Measurements from ENCODE around the gene CLEC16A.

The CLEC16A gene

GRCh38 chr16:11064851-11065250 is 120.5 kb downstream of the CLEC16A start:
- no peak for DNase-seq (ENCODE audit: extremely low read depth, insufficient read length)
- H3K36me3 ChIP-seq (ENCODE audit: control insufficient read depth, insufficient read depth, low read length): peaks cover 18% of the 10 kb centered on the region

GRCh38 chr16:11066261-11066870 is 122.0 kb downstream of the CLEC16A start:
- Histone ChIP-seq H3K4me3 (replicated peaks; ENCODE audit: low read depth, low read length) (no peak overlapping the region), H3K36me3 (ENCODE audit: control insufficient read depth, insufficient read depth, low read length) (peaks cover 16% of the 10 kb centered on the region), H3K27me3 (replicated peaks; ENCODE audit: control insufficient read depth, insufficient read depth, low read length) (no peaks in the 10 kb centered on the region)
- no peak for DNase-seq (ENCODE audit: extremely low read depth, insufficient read length)
- no peak for TF ChIP-seq CTCF (IDR thresholded peaks at IDR 0.05; ENCODE audit: insufficient read depth, low read length, poor library complexity, severe bottlenecking)

More at GRCh38 chr16:11064851-11065250, 120.5 kb downstream of the CLEC16A start:
- no peak for TF ChIP-seq CTCF (IDR thresholded peaks at IDR 0.05; ENCODE audit: insufficient read depth, low read length, poor library complexity, severe bottlenecking)
- H3K27me3 ChIP-seq (replicated peaks; ENCODE audit: control insufficient read depth, insufficient read depth, low read length): no peaks in the 10 kb centered on the region
- H3K4me3 ChIP-seq (replicated peaks; ENCODE audit: low read depth, low read length): no peak overlapping the region

- TF ChIP-seq CTCF (IDR thresholded peaks at IDR 0.05; ENCODE audit: insufficient read depth, low read length, poor library complexity, severe bottlenecking): no peak
Observed at GRCh38 chr16:11067266-11067665, 122.9 kb downstream of the CLEC16A start.

GRCh38 chr16:11067697-11068141 is 123.4 kb downstream of the CLEC16A start:
- Histone ChIP-seq H3K4me3 (replicated peaks; ENCODE audit: low read depth, low read length) (no peak overlapping the region), H3K36me3 (ENCODE audit: control insufficient read depth, insufficient read depth, low read length) (peaks cover 14% of the 10 kb centered on the region), H3K27me3 (replicated peaks; ENCODE audit: control insufficient read depth, insufficient read depth, low read length) (no peaks in the 10 kb centered on the region)
- TF ChIP-seq CTCF (IDR thresholded peaks at IDR 0.05; ENCODE audit: insufficient read depth, low read length, poor library complexity, severe bottlenecking): no peak
- DNase-seq (ENCODE audit: extremely low read depth, insufficient read length): no peak

More at GRCh38 chr16:11067266-11067665, 122.9 kb downstream of the CLEC16A start:
- Histone ChIP-seq H3K36me3 (ENCODE audit: control insufficient read depth, insufficient read depth, low read length) (peaks cover 14% of the 10 kb centered on the region), H3K27me3 (replicated peaks; ENCODE audit: control insufficient read depth, insufficient read depth, low read length) (no peaks in the 10 kb centered on the region), H3K4me3 (replicated peaks; ENCODE audit: low read depth, low read length) (no peak overlapping the region)
- DNase-seq (ENCODE audit: extremely low read depth, insufficient read length): no peak

- DNase-seq (ENCODE audit: extremely low read depth, insufficient read length): no peak
- no peaks in the 10 kb centered on the region for H3K27me3 ChIP-seq (replicated peaks; ENCODE audit: control insufficient read depth, insufficient read depth, low read length)
- no peak for TF ChIP-seq CTCF (IDR thresholded peaks at IDR 0.05; ENCODE audit: insufficient read depth, low read length, poor library complexity, severe bottlenecking)
- peaks cover 4% of the 10 kb centered on the region for H3K36me3 ChIP-seq (ENCODE audit: control insufficient read depth, insufficient read depth, low read length)
- H3K4me3 ChIP-seq (replicated peaks; ENCODE audit: low read depth, low read length): no peak overlapping the region
Observed at GRCh38 chr16:11071829-11072228, 127.5 kb downstream of the CLEC16A start.

All from GM06990 (cell line).